OCI-LY1 (cell line): Measurements from ENCODE around the gene TFDP2.

ENCODE experiments used
- H2AFZ ChIP-seq: fragments of 200-600 bp; sonication (generic), shearing (Covaris generic); 2 replicates; pipeline ENCODE4 v1.6.0; 2014; ENCODE audit warnings: antibody characterized with exemption, mild to moderate bottlenecking, low read length
- H3F3A ChIP-seq: fragments of 200-600 bp; sonication (generic), shearing (Covaris generic); 2 replicates; pipeline ENCODE4 v1.6.0; 2014; ENCODE audit warnings: mild to moderate bottlenecking, antibody characterized with exemption, low read length, moderate library complexity; ENCODE audit not compliant: insufficient read depth
- H3K27ac ChIP-seq: fragments of 200-600 bp; sonication (generic); 2 replicates; pipeline ENCODE4 v1.5.1; 2014; ENCODE audit warnings: low read length, mixed run types, mild to moderate bottlenecking, low read depth; ENCODE audit not compliant: poor library complexity, severe bottlenecking
- H3K27me3 ChIP-seq: fragments of 200-600 bp; sonication (generic); 2 replicates; pipeline ENCODE4 v1.6.0; 2014; ENCODE audit warnings: antibody characterized with exemption, mild to moderate bottlenecking, low read length, moderate library complexity; ENCODE audit not compliant: insufficient read depth
- H3K36me3 ChIP-seq: fragments of 200-600 bp; sonication (generic); 2 replicates; pipeline ENCODE4 v1.6.1; 2014; ENCODE audit warnings: mild to moderate bottlenecking, antibody characterized with exemption, low read length, moderate library complexity, mixed read lengths; ENCODE audit not compliant: insufficient read depth
- H3K4me1 ChIP-seq: fragments of 200-600 bp; sonication (generic); 2 replicates; pipeline ENCODE4 v1.5.1; 2014; ENCODE audit warnings: mild to moderate bottlenecking, low read length, moderate library complexity; ENCODE audit not compliant: insufficient read depth, severe bottlenecking
- H3K4me2 ChIP-seq: fragments of 200-600 bp; sonication (generic), shearing (Covaris generic); 2 replicates; pipeline ENCODE4 v1.6.1; 2014; ENCODE audit warnings: low read length
- H3K4me3 ChIP-seq: fragments of 200-600 bp; sonication (generic); 2 replicates; pipeline ENCODE4 v1.5.1; 2014; ENCODE audit warnings: low read length, low read depth, mild to moderate bottlenecking, mixed read lengths; ENCODE audit not compliant: poor library complexity, severe bottlenecking
- H3K79me2 ChIP-seq: fragments of 200-600 bp; shearing (Covaris generic); 2 replicates; pipeline ENCODE4 v1.6.1; 2016; ENCODE audit warnings: mixed run types, low read length, mixed read lengths; ENCODE audit not compliant: insufficient read depth
- H3K9ac ChIP-seq: fragments of 200-600 bp; sonication (generic), shearing (Covaris generic); 2 replicates; pipeline ENCODE4 v1.6.1; 2014; ENCODE audit warnings: mild to moderate bottlenecking, low read length, mixed read lengths
- H3K9me2 ChIP-seq: fragments of 200-600 bp; sonication (generic), shearing (Covaris generic); 2 replicates; pipeline ENCODE4 v1.6.1; 2014; ENCODE audit warnings: low read depth, mild to moderate bottlenecking, low read length, mixed read lengths
- H3K9me3 ChIP-seq: fragments of 200-600 bp; shearing (Covaris generic); 2 replicates; pipeline ENCODE4 v1.6.1; 2014; ENCODE audit warnings: low read length, mixed read lengths
- H4K20me1 ChIP-seq: fragments of 200-600 bp; sonication (generic), shearing (Covaris generic); 2 replicates; pipeline ENCODE4 v1.6.0; 2016; ENCODE audit warnings: mild to moderate bottlenecking, low read length; ENCODE audit not compliant: insufficient read depth
- CTCF ChIP-seq: fragments of 200-600 bp; sonication (generic), shearing (Covaris generic); IDR thresholded peaks from 2 replicates; pipeline ENCODE4 v1.5.1; 2017; ENCODE audit warnings: mild to moderate bottlenecking, antibody characterized with exemption, low read length, moderate library complexity, mixed read lengths
- EZH2 ChIP-seq: fragments of 200-600 bp; sonication (generic), shearing (Covaris generic); IDR thresholded peaks from 2 replicates; pipeline ENCODE4 v1.8.0; 2017; ENCODE audit warnings: borderline replicate concordance, mixed run types, mild to moderate bottlenecking, antibody characterized with exemption, low read length, moderate library complexity, mixed read lengths

Gene TFDP2

GRCh38 chr3:142087676-142088075, 61.7 kb downstream of the TFDP2 start:
- no peak overlapping the region for H3K27ac ChIP-seq
- no peaks in the 10 kb centered on the region for H3K27me3 ChIP-seq
- H4K20me1 ChIP-seq: no peaks in the 10 kb centered on the region
- peaks cover 6% of the 10 kb centered on the region; the same call in 1 of the 2 replicates for H3K9me3 ChIP-seq
- H3K9me2 ChIP-seq: no peaks in the 10 kb centered on the region
- H3K4me1 ChIP-seq: peaks cover 27% of the 10 kb centered on the region
- H2AFZ ChIP-seq: no peak overlapping the region
- no peaks in the 10 kb centered on the region for H3F3A ChIP-seq
- no peaks in the 10 kb centered on the region for H3K79me2 ChIP-seq
- no peak overlapping the region for H3K4me2 ChIP-seq
- no peak overlapping the region for H3K4me3 ChIP-seq
- peaks cover 88% of the 10 kb centered on the region for H3K36me3 ChIP-seq
- H3K9ac ChIP-seq: no peak overlapping the region
- TF ChIP-seq CTCF (no peak), EZH2 (no peak)

DNA sequence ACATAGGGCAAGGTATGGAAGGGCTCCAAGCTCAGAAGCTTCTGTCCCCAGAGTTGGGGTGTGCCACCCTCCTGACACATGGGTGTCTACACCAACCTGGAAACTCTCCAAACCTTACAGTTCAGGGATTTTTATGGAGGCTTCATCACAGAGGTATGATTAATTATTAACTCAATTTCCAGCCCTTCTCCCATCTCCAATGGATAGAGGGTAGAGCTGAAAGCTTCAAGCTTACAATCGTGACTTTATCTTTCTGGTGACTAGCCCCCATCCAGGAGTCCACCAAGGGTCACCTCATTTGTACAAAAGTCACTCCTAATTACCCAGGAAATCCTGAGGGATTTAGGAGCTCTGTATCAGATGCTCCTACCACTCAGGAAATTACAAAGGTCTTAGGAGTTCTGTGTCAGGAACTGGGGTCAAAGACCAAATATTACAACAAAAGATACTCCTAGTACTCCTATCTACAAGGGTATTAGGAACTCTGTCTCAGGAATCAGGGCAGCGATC, 62.7 kb downstream of the TFDP2 start:
- H2AFZ ChIP-seq: no peak overlapping the region
- peak overlapping the region; percentile 11 for H3K27ac ChIP-seq
- no peak overlapping the region for H3K4me3 ChIP-seq
- H3K27me3 ChIP-seq: no peaks in the 10 kb centered on the region
- no peak overlapping the region for H3K4me2 ChIP-seq
- peaks cover 88% of the 10 kb centered on the region for H3K36me3 ChIP-seq
- H3K79me2 ChIP-seq: 0 out of 2 replicates have a peak, but pooled peaks cover 5% of the 10 kb centered on the region
- no peaks in the 10 kb centered on the region for H3K9me2 ChIP-seq
- H3K9me3 ChIP-seq: peaks cover 6% of the 10 kb centered on the region; the same call in 1 of the 2 replicates
- H3K4me1 ChIP-seq: peaks cover 18% of the 10 kb centered on the region
- H4K20me1 ChIP-seq: no peaks in the 10 kb centered on the region
- no peak overlapping the region for H3K9ac ChIP-seq
- H3F3A ChIP-seq: no peaks in the 10 kb centered on the region
- TF ChIP-seq EZH2: no peak
- no peak for TF ChIP-seq CTCF

DNA sequence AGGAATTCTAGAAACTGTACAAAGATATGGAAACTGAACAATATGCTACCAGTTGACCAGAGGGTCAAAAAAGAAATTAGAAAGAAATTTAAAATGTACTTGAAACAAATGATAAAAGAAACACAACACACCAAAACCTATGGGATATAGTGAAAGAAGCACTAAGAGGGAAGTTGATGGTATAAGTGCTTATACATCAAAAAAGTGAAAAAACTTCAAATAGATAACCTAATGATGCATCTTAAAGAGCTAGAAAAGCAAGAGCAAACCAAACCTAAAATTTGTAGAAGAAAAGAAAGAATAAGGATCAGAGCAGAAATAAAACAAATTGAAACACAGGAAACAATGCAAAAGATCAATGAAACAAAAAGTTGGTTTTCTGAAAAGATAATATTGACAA, 68.2 kb downstream of the TFDP2 start:
- Histone ChIP-seq H3K4me2 (no peak overlapping the region), H3K27ac (no peak overlapping the region), H3K36me3 (peaks cover 79% of the 10 kb centered on the region), H3F3A (no peaks in the 10 kb centered on the region), H3K79me2 (0 out of 2 replicates have a peak, but pooled peaks cover 7% of the 10 kb centered on the region), H3K9me2 (no peaks in the 10 kb centered on the region), H3K4me3 (no peak overlapping the region), H3K27me3 (no peaks in the 10 kb centered on the region), H2AFZ (no peak overlapping the region), H3K9me3 (peaks cover 6% of the 10 kb centered on the region; the same call in 1 of the 2 replicates), H4K20me1 (no peaks in the 10 kb centered on the region), H3K9ac (no peak overlapping the region), H3K4me1 (peaks cover 28% of the 10 kb centered on the region)
- TF ChIP-seq CTCF: no peak
- TF ChIP-seq EZH2: no peak
